HG03571 (cell line): ENCODE measurements around the gene TPST1.
"Not testable (repeated sequence)": the region's sequence is repeated elsewhere in the genome, so short reads cannot be mapped to it uniquely, and the experiment has no call there.

Source experiments
- ATAC-seq: cut with Tn5 transposase; IDR thresholded peaks from one replicate; pipeline ENCODE4 v1.9.1; 2021; ENCODE audit not compliant: unreplicated experiment

The TPST1 gene

DNA sequence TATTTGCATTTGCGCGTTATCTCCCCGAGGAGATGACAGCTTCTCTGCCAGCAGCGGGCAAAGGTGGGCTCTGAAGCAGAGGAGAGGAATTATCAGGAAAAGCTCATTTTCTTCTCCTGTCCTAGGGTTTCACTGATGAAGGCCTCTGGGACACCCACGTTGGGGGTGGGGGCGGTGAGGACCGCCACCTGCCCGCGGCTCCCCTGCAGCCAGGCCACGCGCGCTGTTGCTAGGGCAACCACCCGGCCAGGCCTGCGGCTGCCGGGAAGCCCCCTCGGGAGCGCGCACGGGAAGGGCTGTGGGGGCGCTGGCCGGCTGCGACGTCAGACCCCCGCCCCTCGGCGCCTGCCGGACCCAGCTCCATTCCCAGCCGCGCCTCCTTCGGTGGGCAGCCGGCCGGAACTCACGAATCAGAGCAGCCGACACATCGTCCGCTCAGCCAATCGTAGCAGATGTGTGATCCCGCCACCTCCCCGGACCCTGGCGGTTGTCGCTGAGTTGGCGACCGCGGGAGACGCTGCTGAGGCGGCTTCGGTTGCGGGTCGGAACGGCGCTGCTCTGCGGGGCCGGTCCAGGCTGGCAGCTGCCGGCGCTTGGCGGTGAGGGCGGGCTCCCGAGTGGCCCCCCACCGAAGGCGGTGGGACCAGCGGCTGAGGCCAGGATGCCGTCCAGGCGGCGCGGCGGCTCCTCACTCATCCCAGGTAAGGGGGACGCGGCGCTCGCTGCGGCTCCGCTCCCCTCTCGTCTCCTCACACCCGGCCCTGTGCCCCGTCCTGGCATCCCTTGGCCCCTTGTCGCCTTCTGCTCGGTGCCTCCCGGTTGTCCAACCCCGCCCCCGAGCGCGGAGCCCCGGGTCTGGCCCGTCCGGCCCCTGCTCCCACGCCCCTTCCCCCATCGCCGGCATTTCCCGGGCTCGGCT, at the start of gene TPST1:
TPST1 (plus strand) TSS at position 513 of the 919 bp plus-strand sequence. CDS start 35,092 bp downstream, outside the sequence.
- peak; percentile 94 for ATAC-seq

DNA sequence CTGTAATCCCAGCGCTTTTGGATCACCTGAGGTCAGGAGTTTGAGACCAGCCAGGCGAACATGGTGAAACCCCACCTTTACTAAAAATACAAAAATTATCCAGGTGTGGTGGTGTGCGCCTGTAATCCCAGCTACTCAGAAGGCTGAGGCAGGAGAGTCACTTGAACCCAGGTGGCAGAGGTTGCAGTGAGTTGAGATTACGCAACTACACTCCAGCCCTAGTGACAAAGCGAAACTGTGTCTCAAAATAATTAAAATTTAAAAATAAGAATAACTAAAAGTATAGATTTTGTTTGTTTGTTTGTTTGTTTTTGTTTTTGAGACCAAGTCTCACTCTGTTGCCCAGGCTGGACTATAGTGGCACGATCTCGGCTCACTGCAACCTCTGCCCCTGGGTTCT, 49.1 kb upstream of the TPST1 start:
- ATAC-seq = not testable (repeated sequence)

DNA sequence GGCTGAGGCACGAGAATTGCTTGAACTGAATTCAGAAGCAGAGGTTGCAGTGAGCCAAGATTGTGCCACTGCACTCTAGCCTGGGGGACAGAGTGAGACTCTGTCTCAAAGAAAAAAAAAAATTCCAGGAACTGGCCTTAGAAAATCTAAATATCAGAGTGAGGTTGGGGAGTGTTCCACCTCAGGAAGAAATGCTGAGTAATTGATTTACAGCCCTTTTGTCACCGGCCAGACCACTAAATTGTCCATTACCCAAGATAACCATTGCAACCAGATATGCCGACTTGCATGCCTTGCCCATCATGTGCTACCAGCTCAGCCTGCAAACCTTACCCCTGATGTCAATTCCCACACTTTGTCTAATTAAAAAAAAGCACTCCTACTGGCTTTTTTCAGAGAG, 48.1 kb upstream of the TPST1 start:
- ATAC-seq = no peak

DNA sequence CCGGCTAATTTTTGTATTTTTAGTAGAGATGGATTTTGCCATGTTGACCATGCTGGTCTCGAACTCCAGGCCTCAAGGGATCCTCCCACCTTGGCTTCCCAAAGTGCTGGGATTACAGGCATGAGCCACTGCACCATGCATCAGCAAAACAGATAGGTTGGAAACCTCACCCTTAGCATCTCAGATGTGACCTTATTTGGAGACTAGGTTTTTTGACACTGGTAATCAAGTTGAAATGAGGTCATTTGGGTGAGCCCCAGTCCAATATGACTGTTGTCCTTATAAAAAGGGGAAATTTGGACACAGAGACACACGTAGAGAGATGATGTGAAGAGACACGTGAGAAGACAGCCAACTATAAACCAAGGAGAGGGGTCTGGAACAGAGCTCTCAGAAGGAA, 42.5 kb upstream of the TPST1 start:
- no peak for ATAC-seq

DNA sequence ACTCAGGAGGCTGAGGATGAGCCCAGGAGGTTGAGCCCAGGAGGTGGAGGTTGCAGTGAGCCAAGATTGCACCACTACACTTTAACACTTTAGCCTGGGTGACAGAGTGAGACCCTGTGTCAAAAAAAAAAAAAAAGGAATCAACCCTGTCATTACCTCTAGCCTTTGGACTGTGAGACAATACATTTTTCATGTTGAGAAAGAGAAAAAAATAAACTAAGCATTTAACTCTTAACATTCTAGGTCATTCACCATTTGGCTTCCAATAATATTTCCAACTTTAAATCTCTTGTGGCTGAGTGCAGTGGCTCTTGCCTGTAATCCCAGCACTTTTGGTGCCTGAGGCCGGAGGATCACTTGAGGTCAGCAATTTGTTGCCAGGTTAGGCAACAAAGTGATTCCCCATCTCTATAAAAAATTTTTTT, 41.9 kb upstream of the TPST1 start:
- ATAC-seq = no peak

DNA sequence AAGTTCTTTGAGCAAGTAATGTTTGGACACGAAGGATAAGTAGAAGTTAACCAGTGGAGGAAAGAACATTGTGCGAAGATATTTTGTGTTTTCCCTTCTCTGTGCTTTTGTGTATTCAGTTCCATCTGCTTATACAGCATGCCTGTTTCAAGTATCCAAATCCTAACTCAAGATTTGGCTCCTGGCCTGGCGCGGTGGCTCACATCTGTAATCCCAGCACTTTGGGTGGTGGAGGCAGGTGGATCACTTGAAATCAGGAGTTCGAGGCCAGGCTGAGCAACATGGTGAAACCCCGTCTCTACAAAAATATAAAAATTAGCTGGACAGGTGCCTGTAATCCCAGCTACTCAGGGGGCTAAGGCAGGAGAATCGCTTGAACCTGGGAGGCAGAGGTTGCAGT, 40.8 kb upstream of the TPST1 start:
- no peak for ATAC-seq

DNA sequence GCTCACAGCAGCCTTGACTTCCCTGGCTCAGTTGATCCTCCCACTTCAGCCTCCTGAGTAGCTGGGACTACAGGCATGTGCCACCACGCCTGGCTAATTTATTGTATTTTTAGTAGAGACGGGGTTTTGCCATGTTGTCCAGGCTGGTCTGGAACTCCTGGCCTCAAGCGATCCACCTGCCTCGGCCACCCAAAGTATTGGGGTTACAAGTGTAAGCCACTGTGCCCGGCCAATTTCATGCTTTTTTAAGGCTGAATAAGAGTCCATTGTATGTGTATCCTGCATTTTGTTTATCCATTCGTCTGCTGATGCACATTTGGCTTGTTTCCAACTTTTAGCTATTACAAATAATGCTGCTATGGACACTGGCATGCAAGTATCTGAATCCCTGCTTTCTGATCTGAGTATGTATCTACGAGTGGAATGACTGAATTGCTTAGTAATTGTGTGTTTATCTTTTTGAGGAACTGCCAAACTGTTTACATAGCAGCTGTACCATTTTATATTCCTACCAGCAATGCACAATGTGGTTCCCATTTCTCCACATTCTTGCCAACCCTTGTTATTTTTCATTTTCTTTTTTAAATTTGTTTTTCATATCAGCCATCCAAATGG, 37.3 kb upstream of the TPST1 start:
- ATAC-seq = no peak

DNA sequence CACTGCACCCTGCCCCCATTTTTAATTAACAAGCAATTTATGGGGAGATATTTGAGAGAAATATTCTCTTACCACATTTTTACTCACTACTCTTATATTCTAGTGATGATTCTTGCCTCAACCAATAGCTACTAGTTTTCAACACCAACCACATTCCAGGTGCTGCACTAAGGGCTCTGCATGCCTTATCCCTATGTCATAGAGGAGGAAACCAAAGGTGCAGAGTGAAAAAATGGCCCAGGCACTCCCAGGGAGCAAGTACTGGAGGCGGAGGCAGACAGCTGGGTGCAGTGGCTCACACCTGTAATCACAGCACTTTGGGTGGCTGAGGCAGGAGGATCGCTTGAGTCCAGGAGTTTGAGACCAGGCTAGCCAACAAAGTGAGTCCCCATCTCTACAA, 35.5 kb upstream of the TPST1 start:
- no peak for ATAC-seq

DNA sequence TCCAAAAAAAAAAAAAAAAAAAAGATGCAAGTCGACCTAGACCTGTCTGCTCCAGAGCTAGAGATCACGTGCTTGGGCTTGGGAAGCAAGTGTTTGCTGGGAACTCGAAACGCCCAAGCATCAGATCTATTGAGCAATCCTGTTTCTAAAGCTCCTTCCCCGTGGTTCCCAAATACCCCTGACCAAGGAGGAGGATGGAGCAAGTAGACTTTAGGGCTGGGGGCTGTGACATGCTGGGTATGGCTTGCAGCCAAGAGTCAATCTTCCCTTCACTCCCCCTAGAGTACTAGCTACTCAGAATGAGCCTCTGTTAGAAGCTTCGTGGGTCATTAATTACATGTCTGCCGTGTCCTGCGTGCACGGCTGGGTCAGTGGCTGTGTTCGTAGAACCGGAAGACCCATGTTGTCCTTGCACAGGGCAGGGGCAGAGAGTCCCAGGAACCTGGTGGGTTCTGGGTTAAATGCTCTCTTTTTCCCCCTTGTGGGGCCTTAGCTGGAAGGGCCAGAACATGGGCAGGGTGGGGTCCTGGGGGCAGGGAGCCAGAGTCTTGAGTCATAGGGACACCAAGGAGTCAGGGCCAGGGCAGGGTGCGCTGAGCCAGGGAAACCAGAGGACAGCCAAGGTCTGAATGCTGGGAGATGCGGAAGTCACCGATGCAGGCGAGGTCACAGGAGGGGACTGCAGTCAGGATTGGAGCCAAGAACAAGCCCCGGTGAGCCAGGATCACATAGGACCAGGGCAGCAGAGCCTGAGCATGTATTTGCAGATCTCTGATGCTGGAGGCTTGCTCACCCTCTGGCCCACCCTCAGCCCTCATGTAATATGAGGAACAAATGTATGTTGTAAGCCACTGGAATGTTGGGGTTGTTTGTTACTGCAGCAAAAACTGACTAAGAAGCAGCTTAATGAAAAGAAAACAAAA, 34.6 kb upstream of the TPST1 start:
- no peak for ATAC-seq

DNA sequence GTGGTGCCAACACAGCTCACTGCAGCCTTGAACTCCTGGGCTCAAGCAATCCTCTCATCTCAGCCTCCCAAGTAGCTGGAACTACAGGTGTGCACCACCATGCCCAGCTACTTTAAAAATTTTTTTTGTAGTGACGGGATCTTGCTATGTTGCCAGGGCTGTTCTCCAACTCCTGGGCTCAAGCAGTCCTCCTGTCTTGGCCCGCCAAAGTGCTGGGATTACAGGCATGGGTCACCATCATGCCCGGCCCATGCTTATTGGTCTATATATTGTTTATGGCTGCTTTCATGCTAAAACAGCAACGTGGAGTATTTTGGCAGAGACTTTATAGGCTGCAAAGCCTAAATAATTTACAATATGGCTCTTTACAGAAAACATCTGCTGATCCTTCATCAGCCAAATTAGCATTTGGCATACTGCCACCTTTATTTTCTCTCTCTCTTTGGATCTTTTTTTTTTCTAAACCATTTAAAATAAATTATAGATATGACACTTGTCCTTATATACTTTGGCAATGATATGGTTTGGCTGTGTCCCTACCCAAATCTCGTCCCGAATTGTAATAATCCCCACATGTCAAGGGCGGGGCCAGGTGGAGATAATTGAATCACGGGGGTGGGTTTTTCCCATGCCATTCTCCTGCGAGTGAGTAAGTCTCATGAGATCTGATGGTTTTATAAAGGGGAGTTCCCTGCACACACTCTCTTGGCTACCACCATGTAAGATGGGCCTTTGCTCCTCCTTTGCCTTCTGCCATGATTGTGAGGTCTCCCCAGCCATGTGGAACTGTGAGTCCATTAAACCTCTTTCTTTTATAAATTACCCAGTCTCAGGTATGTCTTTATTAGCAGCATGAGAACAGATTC, 32.4 kb upstream of the TPST1 start:
- ATAC-seq = not testable (repeated sequence)

DNA sequence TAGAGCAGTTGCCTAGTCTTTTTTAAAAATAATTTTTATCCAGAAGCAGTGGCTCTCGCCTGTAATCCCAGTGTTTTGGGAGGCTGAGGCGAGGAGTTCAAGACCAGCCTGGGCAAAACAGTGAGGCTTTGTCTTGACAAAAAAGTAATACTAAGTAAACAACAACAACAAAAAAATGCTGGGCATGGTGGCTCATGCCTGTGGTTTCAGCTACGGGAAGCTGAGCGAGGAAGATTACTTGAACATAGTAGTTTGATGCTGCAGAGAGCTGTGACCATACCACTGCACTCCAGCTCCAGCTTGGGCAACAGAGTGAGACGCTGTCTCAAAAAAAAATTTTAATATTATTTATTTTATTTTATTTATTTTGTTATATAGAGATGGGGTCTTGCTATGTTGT, 31.3 kb upstream of the TPST1 start:
- no peak for ATAC-seq

DNA sequence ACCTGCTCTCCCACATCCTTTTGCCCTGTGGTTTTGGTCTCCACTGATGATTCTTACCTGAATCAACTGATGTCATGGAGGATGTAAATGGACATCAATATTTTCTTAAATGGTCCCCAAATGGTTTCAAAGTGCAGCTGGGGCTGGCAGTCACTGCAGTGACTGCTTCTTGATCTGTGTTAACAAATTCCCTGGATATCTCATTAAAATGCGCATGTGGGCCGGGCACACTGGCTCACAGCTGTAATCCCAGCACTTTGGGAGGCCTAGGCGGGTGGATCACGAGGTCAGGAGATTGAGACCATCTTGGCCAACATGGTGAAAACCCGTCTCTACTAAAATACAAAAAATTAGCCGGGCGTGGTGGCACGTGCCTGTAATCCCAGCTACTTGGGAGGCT, 30.1 kb upstream of the TPST1 start:
- not testable (repeated sequence) for ATAC-seq

DNA sequence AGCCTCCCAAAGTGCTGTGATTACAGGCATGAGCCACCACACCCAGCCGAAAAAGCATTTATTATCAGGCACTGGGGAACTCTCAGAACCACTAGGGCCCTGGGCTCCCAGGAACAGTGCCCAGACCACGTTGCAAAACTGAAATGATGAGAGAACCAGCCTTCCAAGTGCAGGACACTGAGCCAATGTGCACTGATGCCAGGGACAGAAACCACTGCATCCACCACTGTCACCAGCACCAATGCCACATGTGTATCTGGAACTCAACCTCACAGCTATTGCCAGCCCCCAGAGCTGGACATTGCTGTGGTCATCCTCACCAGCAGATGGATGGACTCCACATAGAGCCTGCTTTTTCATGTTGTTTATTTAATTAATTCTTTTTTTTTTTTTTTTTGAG, 28.2 kb upstream of the TPST1 start:
- no peak for ATAC-seq

DNA sequence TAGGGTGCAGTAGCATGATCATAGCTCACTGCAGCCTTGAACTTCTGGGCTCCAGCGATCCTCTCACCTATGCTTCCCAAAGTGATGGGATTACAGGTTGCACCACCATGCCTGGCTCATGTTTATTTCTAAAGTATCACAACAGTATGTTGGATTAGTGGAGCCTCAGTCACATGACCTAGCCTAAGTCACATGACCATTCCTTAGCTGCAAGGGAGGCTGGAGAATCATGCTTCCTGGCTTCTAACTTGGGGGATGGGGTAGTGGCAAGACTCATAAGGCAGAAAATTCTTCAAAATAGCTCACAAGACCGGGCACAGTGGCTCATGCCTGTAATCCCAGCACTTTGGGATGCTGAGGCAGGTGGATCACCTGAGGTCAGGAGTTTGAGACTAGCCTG, 26.9 kb upstream of the TPST1 start:
- ATAC-seq = no peak

DNA sequence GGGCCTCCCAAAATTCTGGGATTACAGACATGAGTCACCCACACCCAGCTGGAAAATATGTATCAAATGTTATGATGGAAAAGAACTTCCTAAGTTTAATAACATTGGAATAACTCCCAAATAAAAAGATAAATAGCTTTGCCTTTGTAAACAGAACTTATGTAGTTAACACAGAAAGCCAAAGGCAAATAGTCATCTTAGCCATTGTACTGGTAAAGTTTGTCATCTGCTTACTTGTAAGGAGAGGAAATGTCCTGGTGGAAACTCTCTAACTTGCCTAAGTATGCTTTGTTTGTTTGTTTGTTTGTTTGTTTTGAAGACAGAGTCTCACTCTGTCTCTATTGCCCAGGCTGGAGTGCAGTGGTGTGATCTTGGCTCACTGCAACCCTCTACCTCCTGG, 23.8 kb upstream of the TPST1 start:
- ATAC-seq = no peak

DNA sequence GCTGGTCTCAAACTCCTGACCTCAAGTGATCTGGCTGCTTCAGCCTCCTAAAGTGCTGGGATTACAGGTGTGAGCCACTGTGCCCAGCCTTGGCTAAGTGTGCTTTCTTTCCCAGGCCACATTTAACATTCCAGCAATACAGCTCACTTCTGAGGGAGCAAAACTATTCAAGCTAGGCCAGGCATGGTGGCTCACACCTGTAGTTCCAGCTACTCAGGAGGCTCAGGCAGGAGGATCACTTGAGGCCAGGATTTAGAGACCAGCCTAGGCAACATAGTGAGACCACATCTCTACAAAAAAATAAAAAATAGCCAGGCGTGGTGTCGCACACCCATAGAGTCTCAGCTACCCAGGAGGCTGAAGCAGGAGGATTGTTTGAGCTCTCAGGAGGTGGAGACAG, 23.3 kb upstream of the TPST1 start:
- ATAC-seq = no peak

DNA sequence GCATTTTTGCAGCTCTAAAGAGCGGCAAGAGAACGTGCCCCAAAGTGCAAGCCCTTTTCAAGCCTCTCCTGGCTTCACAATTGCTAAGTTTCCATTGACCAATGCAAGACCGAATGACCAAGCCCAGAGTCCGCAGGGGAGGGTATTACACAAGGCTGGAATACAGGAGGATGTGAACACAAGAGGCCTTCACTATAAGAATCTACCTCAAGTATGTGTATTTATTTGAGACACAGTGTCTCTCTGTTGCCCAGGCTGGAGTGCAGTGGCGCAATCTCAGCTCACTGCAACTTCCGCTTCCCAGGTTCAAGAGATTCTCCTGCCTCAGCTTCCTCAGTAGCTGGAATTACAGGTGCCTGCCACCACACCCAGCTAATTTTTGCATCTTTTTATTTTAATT, 22.2 kb upstream of the TPST1 start:
- no peak for ATAC-seq

DNA sequence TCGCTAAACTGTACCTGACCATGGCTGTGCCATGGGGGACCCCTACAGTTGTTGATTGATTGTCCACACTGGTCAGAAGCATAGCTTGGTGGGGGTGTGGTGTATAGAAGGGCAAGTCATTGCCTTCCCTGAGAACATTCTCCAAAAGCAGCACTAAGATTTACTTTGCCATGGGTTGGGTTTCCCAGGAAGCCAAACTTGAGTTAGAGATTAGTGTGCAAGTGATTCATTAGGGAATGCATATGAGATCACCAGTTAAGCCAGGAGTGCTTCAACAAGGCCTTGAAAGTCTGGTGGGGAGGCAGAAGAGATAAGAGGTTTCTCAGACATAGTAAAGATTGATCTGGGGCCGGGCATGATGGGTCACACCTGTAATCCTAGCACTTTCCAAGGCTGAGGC, 21.4 kb upstream of the TPST1 start:
- no peak for ATAC-seq

DNA sequence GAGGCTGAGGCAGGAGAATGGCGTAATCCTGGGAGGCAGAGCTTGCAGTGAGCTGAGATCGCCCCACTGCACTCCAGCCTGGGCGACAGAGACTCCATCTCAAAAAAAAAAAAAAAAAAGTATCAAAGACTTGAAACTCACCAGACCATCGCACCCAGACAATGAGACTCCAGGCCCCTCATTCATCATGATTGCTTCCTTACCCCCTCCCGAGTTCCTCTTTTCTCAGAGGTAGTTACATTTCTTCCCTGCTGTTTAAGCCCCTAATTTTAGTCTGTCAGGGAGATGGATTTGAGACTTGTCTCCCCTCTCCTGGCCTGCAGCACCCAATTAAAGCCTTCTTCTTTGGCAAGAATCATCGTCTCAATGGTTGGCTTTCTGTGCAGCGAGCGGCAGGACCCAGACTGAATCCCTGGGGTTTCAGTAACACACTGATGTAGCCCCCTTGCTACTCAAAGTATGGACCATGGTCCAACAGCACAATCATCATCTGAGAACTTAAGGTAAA, 19.4 kb upstream of the TPST1 start:
- no peak for ATAC-seq

DNA sequence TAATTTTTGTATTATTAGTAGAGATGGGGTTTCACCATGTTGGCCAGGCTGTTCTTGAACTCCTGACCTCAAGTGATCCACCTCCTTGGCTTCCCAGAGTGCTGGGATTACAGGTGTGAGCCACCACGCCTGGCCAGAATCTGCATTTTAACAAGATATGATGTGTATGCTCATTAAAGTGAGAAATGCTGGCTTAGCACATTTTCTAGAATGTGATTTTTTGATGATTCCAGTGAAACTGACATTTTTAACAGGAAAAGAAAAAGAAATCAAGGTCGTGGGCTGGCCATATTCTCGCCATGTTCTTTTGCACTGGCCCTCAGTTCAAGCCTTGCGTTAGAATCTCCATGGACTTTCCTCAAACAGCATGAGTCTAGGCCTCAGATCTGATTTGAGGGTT, 18.1 kb upstream of the TPST1 start:
- no peak for ATAC-seq
